ENCODE results near the gene ANKRD27. TPM values are rescaled to one million over a fixed set of nuclear protein-coding genes. Genes with fewer than 3 reads are reported as not detected.
"Not testable (repeated sequence)": the region's sequence is repeated elsewhere in the genome, so short reads cannot be mapped to it uniquely, and the experiment has no call there.

The ANKRD27 gene
- total RNA-seq, 2 experiments from 2014 or later, result 44.8 to 47.3 TPM

- POLR2A ChIA-PET, result no interaction called here
Observed at GRCh38 chr19:32573492-32573794, 101.5 kb downstream of the ANKRD27 start.

GRCh38 chr19:32572700-32573491 lies 102.1 kb downstream of the ANKRD27 start:
- POLR2A ChIA-PET, CTCF ChIA-PET: not testable (repeated sequence)

More at GRCh38 chr19:32573492-32573794, 101.5 kb downstream of the ANKRD27 start:
- CTCF ChIA-PET, result no interaction called here

- POLR2A ChIA-PET, CTCF ChIA-PET: not testable (repeated sequence)
Observed at GRCh38 chr19:32571471-32572075, 103.4 kb downstream of the ANKRD27 start.

GRCh38 chr19:32570081-32570785 lies 104.7 kb downstream of the ANKRD27 start:
- POLR2A ChIA-PET, result no interaction called here
- CTCF ChIA-PET, result interaction anchor here (0.7 to 1.6 kb wide), 7 partner anchors 11 to 1874 kb away, joined by 3 read pairs; partner anchors contain the start of gene PDCD5

- POLR2A ChIA-PET, result no interaction called here
- CTCF ChIA-PET, result no interaction called here
Observed at GRCh38 chr19:32567486-32567885, 107.5 kb downstream of the ANKRD27 start.

- ChIA-PET CTCF (no interaction called here), POLR2A (no interaction called here)
Observed at GRCh38 chr19:32566246-32566830, 108.6 kb downstream of the ANKRD27 start.

GRCh38 chr19:32563761-32564160 lies 111.2 kb downstream of the ANKRD27 start:
- CTCF ChIA-PET, result interaction anchor here (0.7 kb wide), 1 partner anchor 129 kb away, joined by 3 read pairs; no protein-coding TSS in a partner anchor
- POLR2A ChIA-PET, result no interaction called here

- CTCF ChIA-PET, result interaction anchor here (0.7 kb wide), 1 partner anchor 1502 kb away, joined by 3 read pairs; no protein-coding TSS in a partner anchor
- POLR2A ChIA-PET, result no interaction called here
Observed at GRCh38 chr19:32558607-32559228, 116.3 kb downstream of the ANKRD27 start.

GRCh38 chr19:32555786-32556185 lies 119.2 kb downstream of the ANKRD27 start:
- CTCF ChIA-PET, result interaction anchor here (0.5 kb wide), 1 partner anchor 1933 kb away, joined by 3 read pairs; no protein-coding TSS in a partner anchor
- POLR2A ChIA-PET, result no interaction called here

- CTCF ChIA-PET, result no interaction called here
- POLR2A ChIA-PET, result no interaction called here
Observed at GRCh38 chr19:32550666-32551065, 124.3 kb downstream of the ANKRD27 start.

Other genes with a start within 250 kb of the ANKRD27 start
- gene PDCD5, start 94.0 kb downstream of the ANKRD27 start, total RNA-seq, result 100 to 1,000 TPM; 286 to 287 TPM
- gene RGS9BP, start 668 bp upstream of the ANKRD27 start, total RNA-seq, result under 1 TPM; 0.06 to 0.13 TPM
- gene NUDT19, start 16.6 kb upstream of the ANKRD27 start, total RNA-seq, result 10 to 100 TPM; 19.2 to 20.0 TPM
- not detected for gene TDRD12, start 44.6 kb upstream of the ANKRD27 start, total RNA-seq
- gene SLC7A9, start 194.6 kb upstream of the ANKRD27 start, total RNA-seq, result not detected

Data from activated CD8-positive, alpha-beta memory T cell treated with anti-CD3 and anti-CD28 coated beads for 36 hours (primary cell).